A549 (cell line): ENCODE results near the gene ZMYND8.

Source experiments
- CTCF ChIP-seq: fragments of >200 bp; sonication (Bioruptor Twin); formaldehyde crosslinking; IDR thresholded peaks from 3 replicates; pipeline ENCODE4 v1.5.1; 2016
- SMC3 ChIP-seq: fragments of >200 bp; sonication (Bioruptor Twin); formaldehyde crosslinking; IDR thresholded peaks from 3 replicates; pipeline ENCODE4 v1.6.1; 2018; ENCODE audit warnings: inconsistent platforms
- TF ChIP-seq, protein P1 (sequence below): IDR thresholded peaks from 2 replicates; pipeline ENCODE4 v1.6.1; 2012
- TF ChIP-seq, protein P2 (sequence below): fragments of 200-600 bp; sonication (generic); IDR thresholded peaks from 2 replicates; pipeline ENCODE4 v1.6.1; 2016; ENCODE audit warnings: antibody characterized with exemption, mild to moderate bottlenecking, moderate library complexity

DNA sequence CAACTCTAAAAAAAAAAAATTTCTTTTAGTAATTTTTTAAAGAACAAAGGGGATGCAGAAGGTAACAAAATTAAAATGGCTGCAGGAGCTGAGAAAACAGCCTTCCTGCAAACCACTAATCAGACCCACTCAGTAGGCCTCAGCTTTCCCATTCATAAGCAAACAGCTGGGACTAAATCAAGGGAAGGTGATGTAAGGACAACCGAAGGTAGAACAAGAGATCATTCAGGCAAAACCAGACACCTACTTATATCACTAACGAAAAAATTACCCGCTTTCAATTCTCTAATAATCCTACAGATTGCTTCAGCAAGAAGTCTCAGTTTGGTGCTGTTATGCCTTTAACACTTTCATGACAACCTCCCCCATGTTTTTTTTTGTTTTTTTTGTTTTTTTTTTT, 124.0 kb downstream of the ZMYND8 start:
- TF ChIP-seq, protein P1, sequence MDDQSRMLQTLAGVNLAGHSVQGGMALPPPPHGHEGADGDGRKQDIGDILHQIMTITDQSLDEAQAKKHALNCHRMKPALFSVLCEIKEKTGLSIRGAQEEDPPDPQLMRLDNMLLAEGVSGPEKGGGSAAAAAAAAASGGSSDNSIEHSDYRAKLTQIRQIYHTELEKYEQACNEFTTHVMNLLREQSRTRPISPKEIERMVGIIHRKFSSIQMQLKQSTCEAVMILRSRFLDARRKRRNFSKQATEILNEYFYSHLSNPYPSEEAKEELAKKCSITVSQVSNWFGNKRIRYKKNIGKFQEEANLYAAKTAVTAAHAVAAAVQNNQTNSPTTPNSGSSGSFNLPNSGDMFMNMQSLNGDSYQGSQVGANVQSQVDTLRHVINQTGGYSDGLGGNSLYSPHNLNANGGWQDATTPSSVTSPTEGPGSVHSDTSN = no peak
- TF ChIP-seq, protein P2, sequence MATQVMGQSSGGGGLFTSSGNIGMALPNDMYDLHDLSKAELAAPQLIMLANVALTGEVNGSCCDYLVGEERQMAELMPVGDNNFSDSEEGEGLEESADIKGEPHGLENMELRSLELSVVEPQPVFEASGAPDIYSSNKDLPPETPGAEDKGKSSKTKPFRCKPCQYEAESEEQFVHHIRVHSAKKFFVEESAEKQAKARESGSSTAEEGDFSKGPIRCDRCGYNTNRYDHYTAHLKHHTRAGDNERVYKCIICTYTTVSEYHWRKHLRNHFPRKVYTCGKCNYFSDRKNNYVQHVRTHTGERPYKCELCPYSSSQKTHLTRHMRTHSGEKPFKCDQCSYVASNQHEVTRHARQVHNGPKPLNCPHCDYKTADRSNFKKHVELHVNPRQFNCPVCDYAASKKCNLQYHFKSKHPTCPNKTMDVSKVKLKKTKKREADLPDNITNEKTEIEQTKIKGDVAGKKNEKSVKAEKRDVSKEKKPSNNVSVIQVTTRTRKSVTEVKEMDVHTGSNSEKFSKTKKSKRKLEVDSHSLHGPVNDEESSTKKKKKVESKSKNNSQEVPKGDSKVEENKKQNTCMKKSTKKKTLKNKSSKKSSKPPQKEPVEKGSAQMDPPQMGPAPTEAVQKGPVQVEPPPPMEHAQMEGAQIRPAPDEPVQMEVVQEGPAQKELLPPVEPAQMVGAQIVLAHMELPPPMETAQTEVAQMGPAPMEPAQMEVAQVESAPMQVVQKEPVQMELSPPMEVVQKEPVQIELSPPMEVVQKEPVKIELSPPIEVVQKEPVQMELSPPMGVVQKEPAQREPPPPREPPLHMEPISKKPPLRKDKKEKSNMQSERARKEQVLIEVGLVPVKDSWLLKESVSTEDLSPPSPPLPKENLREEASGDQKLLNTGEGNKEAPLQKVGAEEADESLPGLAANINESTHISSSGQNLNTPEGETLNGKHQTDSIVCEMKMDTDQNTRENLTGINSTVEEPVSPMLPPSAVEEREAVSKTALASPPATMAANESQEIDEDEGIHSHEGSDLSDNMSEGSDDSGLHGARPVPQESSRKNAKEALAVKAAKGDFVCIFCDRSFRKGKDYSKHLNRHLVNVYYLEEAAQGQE = no peak
- TF ChIP-seq SMC3 (no peak), CTCF (no peak)
